Thoracic aorta (tissue), 2 donors: ENCODE results near the gene CHN2. TPM values are rescaled to one million over a fixed set of nuclear protein-coding genes. Genes with fewer than 3 reads are reported as not detected.
"Not testable (repeated sequence)": the region's sequence is repeated elsewhere in the genome, so short reads cannot be mapped to it uniquely, and the experiment has no call there.

Source experiments
- ATAC-seq: fragments of 150-250 bp; one replicate; pipeline ENCODE4 v1.8.0; 2017; ENCODE audit warnings: low read depth; ENCODE audit not compliant: insufficient number of reproducible peaks, low FRiP score
- DNase-seq: peaks from one replicate; pipeline ENCODE4 v3.0.0-alpha.2; 2020; ENCODE audit warnings: low spot score
- H3K27ac ChIP-seq, 2 donors: fragments of 200-600 bp; sonication (generic); 1 replicate in 1 of 2; 2 replicates in 1 of 2; pipeline ENCODE4 v1.5.1; 2016; ENCODE audit warnings: mild to moderate bottlenecking in 2 of 2, moderate library complexity in 2 of 2
- H3K27me3 ChIP-seq: fragments of 200-600 bp; sonication (generic); replicated peaks from 2 replicates; pipeline ENCODE4 v1.6.0; 2016; ENCODE audit warnings: mild to moderate bottlenecking; ENCODE audit not compliant: insufficient read depth
- H3K36me3 ChIP-seq: fragments of 200-600 bp; sonication (generic); one replicate; pipeline ENCODE4 v1.5.1; 2016
- H3K4me1 ChIP-seq, 2 donors: fragments of 200-600 bp; sonication (generic); 1 replicate in 1 of 2; 2 replicates in 1 of 2; pipeline versions ENCODE4 v1.5.1 to v1.6.0; 2016; ENCODE audit warnings: low read depth in 2 of 2, mild to moderate bottlenecking in 1 of 2; ENCODE audit not compliant: control insufficient read depth in 1 of 2
- H3K4me3 ChIP-seq: fragments of 200-600 bp; sonication (generic); 2 replicates; pipeline ENCODE4 v1.5.1; 2016; ENCODE audit warnings: mild to moderate bottlenecking
- H3K9me3 ChIP-seq: fragments of 200-600 bp; sonication (generic); 2 replicates; pipeline ENCODE4 v1.5.1; 2016
- CTCF ChIP-seq: fragments of 200-600 bp; sonication (generic); IDR thresholded peaks from one replicate; pipeline ENCODE4 v1.5.1; 2019; ENCODE audit warnings: antibody characterized with exemption
- total RNA-seq, 2 donors: library from RNA; depleted of rRNA; stranded (reverse); fragments of >200 nt; gene quantifications; one replicate each; pipeline versions ENCODE4 v1.1.0 to v1.2.3, GENCODE V29; 2016

CHN2 gene
- total RNA-seq, 2 donors from 2014 or later, result 22.6 to 44.7 TPM

GRCh38 chr7:29516491-29516890, 321.9 kb downstream of the CHN2 start:
- H3K4me3 ChIP-seq, result no peak overlapping the region
- no peaks in the 10 kb centered on the region for H3K36me3 ChIP-seq
- H3K27me3 ChIP-seq, result no peaks in the 10 kb centered on the region
- no peak for TF ChIP-seq CTCF
- ATAC-seq (no peak), DNase-seq (no peak)
- H3K4me1 ChIP-seq, result no peaks in the 10 kb centered on the region
- no peaks in the 10 kb centered on the region for H3K9me3 ChIP-seq
- no peak overlapping the region for H3K27ac ChIP-seq

GRCh38 chr7:29518616-29519015, 324.0 kb downstream of the CHN2 start:
- H3K27me3 ChIP-seq, result no peaks in the 10 kb centered on the region
- ATAC-seq, result no peak
- H3K4me1 ChIP-seq, result no peaks in the 10 kb centered on the region
- H3K36me3 ChIP-seq, result no peaks in the 10 kb centered on the region
- H3K27ac ChIP-seq, result no peak overlapping the region
- H3K9me3 ChIP-seq, result no peaks in the 10 kb centered on the region
- TF ChIP-seq CTCF, result no peak
- no peak for DNase-seq
- H3K4me3 ChIP-seq, result no peak overlapping the region

DNA sequence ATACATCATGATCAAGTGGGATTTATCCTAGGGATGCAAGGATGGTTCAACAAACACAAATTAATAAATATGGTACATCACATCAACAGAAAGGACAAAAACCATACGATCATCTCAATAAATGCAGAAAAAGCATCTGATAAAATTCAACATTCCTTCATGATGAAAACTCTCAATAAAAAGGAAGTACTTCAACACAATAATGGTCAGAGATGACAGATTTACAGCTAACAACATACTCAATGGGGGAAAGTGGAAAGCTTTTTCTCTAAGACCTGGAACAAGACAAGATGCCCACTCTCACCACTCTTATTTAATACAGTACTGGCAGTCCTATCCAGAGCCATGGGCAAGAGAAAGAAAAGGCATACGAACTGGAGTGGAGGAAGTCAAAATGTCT, 329.2 kb downstream of the CHN2 start:
- no peak for ATAC-seq
- Histone ChIP-seq H3K36me3 (no peaks in the 10 kb centered on the region), H3K27me3 (no peaks in the 10 kb centered on the region), H3K4me3 (no peak overlapping the region), H3K4me1 (no peaks in the 10 kb centered on the region), H3K9me3 (no peaks in the 10 kb centered on the region), H3K27ac (no peak overlapping the region)
- DNase-seq, result no peak
- TF ChIP-seq CTCF, result no peak

DNA sequence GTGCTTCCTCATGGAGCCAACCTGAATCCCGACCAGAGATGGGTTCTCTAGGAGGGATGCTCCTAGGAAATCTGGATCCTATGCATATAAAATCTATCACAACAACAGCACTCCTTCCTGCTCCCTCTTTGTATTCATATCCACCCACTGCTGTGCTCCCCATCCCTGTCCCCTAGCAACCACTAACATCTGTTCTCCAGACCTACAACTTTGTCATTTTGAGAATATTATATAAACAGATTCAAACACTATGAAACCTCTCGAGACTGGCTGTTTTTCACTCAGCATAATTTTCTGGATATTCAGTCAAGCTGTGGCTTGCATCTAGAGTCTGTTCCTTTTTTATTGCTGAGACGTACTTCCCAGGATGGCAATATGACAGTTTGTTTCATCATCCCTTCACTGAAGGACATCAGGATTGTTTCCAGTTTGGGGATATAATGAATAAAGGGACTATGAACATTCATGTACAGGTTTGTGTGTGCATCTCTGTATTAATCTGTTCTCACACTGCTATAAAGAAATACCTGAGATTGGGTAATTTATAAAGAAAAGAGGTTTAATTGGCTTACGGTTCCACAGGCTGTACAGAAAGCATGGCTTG, 333.0 kb downstream of the CHN2 start:
- ATAC-seq (no peak), DNase-seq (no peak)
- Histone ChIP-seq H3K4me1 (no peaks in the 10 kb centered on the region), H3K27me3 (no peaks in the 10 kb centered on the region), H3K36me3 (no peaks in the 10 kb centered on the region), H3K4me3 (no peak overlapping the region), H3K27ac (no peak overlapping the region), H3K9me3 (no peaks in the 10 kb centered on the region)
- TF ChIP-seq CTCF, result no peak

GRCh38 chr7:29528526-29528925, 334.0 kb downstream of the CHN2 start:
- DNase-seq, H3K4me1 ChIP-seq, H3K27me3 ChIP-seq, ATAC-seq, H3K36me3 ChIP-seq, H3K27ac ChIP-seq, H3K4me3 ChIP-seq, H3K9me3 ChIP-seq: not testable (repeated sequence)

Other genes with a start within 250 kb of the CHN2 start
- 1 to 10 TPM in 1 of 2 donors, under 1 TPM in 1; 0.49 to 2.6 TPM for gene TRIL, start 236.4 kb upstream of the CHN2 start, total RNA-seq
- gene CPVL, start 48.2 kb upstream of the CHN2 start, total RNA-seq, result 10 to 100 TPM; 21.0 to 22.9 TPM